ENCODE results near the gene ABCA4. TPM values are rescaled to one million over a fixed set of nuclear protein-coding genes. Genes with fewer than 3 reads are reported as not detected.

Gene ABCA4
- total RNA-seq, 2 experiments from 2014 or later, result 0.14 to 0.18 TPM

- intact Hi-C loops (cut with DNase I, micrococcal nuclease), result no loop called here
- Mint-ChIP-seq H3K36me3 (ENCODE audit: low read depth) (no peaks in the 10 kb centered on the region), H3K9me3 (ENCODE audit: low read depth) (no peaks in the 10 kb centered on the region), H3K27me3 (peaks cover 4% of the 10 kb centered on the region), H3K27ac (no peak overlapping the region), H3K4me3 (no peak overlapping the region), H3K4me1 (peaks cover 6% of the 10 kb centered on the region)
- ChIA-PET POLR2A (no interaction called here), CTCF (interaction anchor here (1.0 to 3.2 kb wide), 2 partner anchors 9 to 391 kb away, joined by 4 to 19 read pairs; no protein-coding TSS in a partner anchor)
- no peak for ATAC-seq
- DNase-seq, result no peak
Observed at GRCh38 chr1:94031591-94031990, 89.4 kb downstream of the ABCA4 start.

GRCh38 chr1:94031154-94031553 lies 89.8 kb downstream of the ABCA4 start:
- H3K9me3 Mint-ChIP-seq (ENCODE audit: low read depth), result no peaks in the 10 kb centered on the region
- no peaks in the 10 kb centered on the region for H3K36me3 Mint-ChIP-seq (ENCODE audit: low read depth)
- H3K27me3 Mint-ChIP-seq, result peaks cover 3% of the 10 kb centered on the region
- ChIA-PET CTCF (interaction anchor here (1.0 to 3.2 kb wide), 2 partner anchors 9 to 392 kb away, joined by 4 to 19 read pairs; no protein-coding TSS in a partner anchor), POLR2A (no interaction called here)
- peaks cover 6% of the 10 kb centered on the region for H3K4me1 Mint-ChIP-seq
- intact Hi-C loops (cut with DNase I, micrococcal nuclease), result no loop called here
- H3K4me3 Mint-ChIP-seq, result no peak overlapping the region
- ATAC-seq (no peak), DNase-seq (no peak)
- no peak overlapping the region for H3K27ac Mint-ChIP-seq

- no peak overlapping the region for H3K27ac Mint-ChIP-seq
- ChIA-PET CTCF (interaction anchor here (0.8 to 3.2 kb wide), 2 partner anchors 11 to 306 kb away, joined by 3 to 19 read pairs; no protein-coding TSS in a partner anchor), POLR2A (no interaction called here)
- intact Hi-C loops (cut with DNase I, micrococcal nuclease), result loop anchor here in 1 of 2 experiments (5.0 kb wide), 1 partner anchor 308 kb away; no protein-coding TSS in a partner anchor
- H3K27me3 Mint-ChIP-seq, result peaks cover 4% of the 10 kb centered on the region
- no peak for ATAC-seq
- H3K4me3 Mint-ChIP-seq, result no peak overlapping the region
- H3K4me1 Mint-ChIP-seq, result peaks cover 2% of the 10 kb centered on the region
- H3K9me3 Mint-ChIP-seq (ENCODE audit: low read depth), result no peaks in the 10 kb centered on the region
- no peak for DNase-seq
- H3K36me3 Mint-ChIP-seq (ENCODE audit: low read depth), result no peaks in the 10 kb centered on the region
Observed at GRCh38 chr1:94029130-94029993, 91.6 kb downstream of the ABCA4 start.

- no peaks in the 10 kb centered on the region for H3K9me3 Mint-ChIP-seq (ENCODE audit: low read depth)
- peaks cover 2% of the 10 kb centered on the region for H3K4me1 Mint-ChIP-seq
- ATAC-seq, result no peak
- ChIA-PET POLR2A (no interaction called here), CTCF (interaction anchor here (0.9 to 3.6 kb wide), 4 partner anchors 11 to 308 kb away, joined by 3 to 59 read pairs (median 16); no protein-coding TSS in a partner anchor)
- H3K27me3 Mint-ChIP-seq, result peaks cover 4% of the 10 kb centered on the region
- no peaks in the 10 kb centered on the region for H3K36me3 Mint-ChIP-seq (ENCODE audit: low read depth)
- no peak overlapping the region for H3K27ac Mint-ChIP-seq
- intact Hi-C loops (cut with DNase I, micrococcal nuclease), result loop anchor here in 1 of 2 experiments (5.0 kb wide), 1 partner anchor 309 kb away; no protein-coding TSS in a partner anchor
- no peak for DNase-seq
- no peak overlapping the region for H3K4me3 Mint-ChIP-seq
Observed at GRCh38 chr1:94027721-94028515, 93.0 kb downstream of the ABCA4 start.

- ChIA-PET CTCF (interaction anchor here (0.8 to 3.6 kb wide), 12 partner anchors 8 to 776 kb away, joined by 3 to 59 read pairs (median 4); no protein-coding TSS in a partner anchor), POLR2A (interaction anchor here (0.6 kb wide), 1 partner anchor 1074 kb away, joined by 4 read pairs; no protein-coding TSS in a partner anchor)
- DNase-seq, result no peak
- Mint-ChIP-seq H3K36me3 (ENCODE audit: low read depth) (no peaks in the 10 kb centered on the region), H3K9me3 (ENCODE audit: low read depth) (no peaks in the 10 kb centered on the region), H3K27me3 (peaks cover 4% of the 10 kb centered on the region), H3K4me1 (peaks cover 2% of the 10 kb centered on the region), H3K4me3 (no peak overlapping the region), H3K27ac (peak overlapping the region; percentile 12)
- ATAC-seq, result no peak
- intact Hi-C loops (cut with DNase I, micrococcal nuclease), result loop anchor here in 1 of 2 experiments (5.0 kb wide), 1 partner anchor 311 kb away; no protein-coding TSS in a partner anchor
Observed at GRCh38 chr1:94026619-94027380, 94.1 kb downstream of the ABCA4 start.

- Mint-ChIP-seq H3K27ac (peak overlapping the region; percentile 44), H3K4me1 (peaks cover 2% of the 10 kb centered on the region), H3K9me3 (ENCODE audit: low read depth) (no peaks in the 10 kb centered on the region), H3K4me3 (no peak overlapping the region), H3K36me3 (ENCODE audit: low read depth) (no peaks in the 10 kb centered on the region), H3K27me3 (peaks cover 4% of the 10 kb centered on the region)
- POLR2A ChIA-PET, result no interaction called here
- CTCF ChIA-PET, result interaction anchor here (0.7 to 3.6 kb wide), 18 partner anchors 9 to 780 kb away, joined by 3 to 59 read pairs (median 4); no protein-coding TSS in a partner anchor
- ATAC-seq, result peak; percentile 30
- intact Hi-C loops (cut with DNase I, micrococcal nuclease), result loop anchor here in 1 of 2 experiments (5.0 kb wide), 1 partner anchor 312 kb away; no protein-coding TSS in a partner anchor
- no peak for DNase-seq
Observed at GRCh38 chr1:94025383-94026340, 95.3 kb downstream of the ABCA4 start.

- ChIA-PET CTCF (interaction anchor here (3.6 kb wide), 1 partner anchor 312 kb away, joined by 27 read pairs; no protein-coding TSS in a partner anchor), POLR2A (no interaction called here)
- Mint-ChIP-seq H3K9me3 (ENCODE audit: low read depth) (no peaks in the 10 kb centered on the region), H3K36me3 (ENCODE audit: low read depth) (no peaks in the 10 kb centered on the region), H3K4me1 (peaks cover 2% of the 10 kb centered on the region), H3K4me3 (no peak overlapping the region), H3K27ac (no peak overlapping the region), H3K27me3 (peaks cover 4% of the 10 kb centered on the region)
- DNase-seq (no peak), ATAC-seq (no peak)
- intact Hi-C loops (cut with DNase I, micrococcal nuclease), result no loop called here
Observed at GRCh38 chr1:94024104-94024792, 96.7 kb downstream of the ABCA4 start.

- H3K4me1 Mint-ChIP-seq, result peaks cover 7% of the 10 kb centered on the region
- H3K36me3 Mint-ChIP-seq (ENCODE audit: low read depth), result no peaks in the 10 kb centered on the region
- peaks cover 4% of the 10 kb centered on the region for H3K27me3 Mint-ChIP-seq
- DNase-seq (no peak), ATAC-seq (peak; percentile 62)
- CTCF ChIA-PET, result interaction anchor here (0.6 to 3.2 kb wide), 3 partner anchors 17 to 313 kb away, joined by 4 to 11 read pairs (median 5); no protein-coding TSS in a partner anchor
- POLR2A ChIA-PET, result no interaction called here
- peak overlapping the region; percentile 27 for H3K27ac Mint-ChIP-seq
- H3K4me3 Mint-ChIP-seq, result no peak overlapping the region
- H3K9me3 Mint-ChIP-seq (ENCODE audit: low read depth), result no peaks in the 10 kb centered on the region
- intact Hi-C loops (cut with DNase I, micrococcal nuclease), result no loop called here
Observed at GRCh38 chr1:94022471-94023189, 98.3 kb downstream of the ABCA4 start.

All from activated CD4-positive, alpha-beta T cell treated with anti-CD3 and anti-CD28 coated beads for 36 hours (primary cell).